HUES48 (cell line): Measurements from ENCODE around the gene LGALS3BP.
"Not testable (repeated sequence)": the region's sequence is repeated elsewhere in the genome, so short reads cannot be mapped to it uniquely, and the experiment has no call there.

ENCODE experiments used
- H3K27ac ChIP-seq: one replicate; pipeline ENCODE4 v1.7.0; 2013; ENCODE audit warnings: low read depth, low read length, inconsistent platforms
- H3K27me3 ChIP-seq: 2 replicates; pipeline ENCODE4 v1.6.1; 2013; ENCODE audit warnings: mild to moderate bottlenecking, low read length; ENCODE audit not compliant: control insufficient read depth, insufficient read depth
- H3K36me3 ChIP-seq: 2 replicates; pipeline ENCODE4 v1.6.1; 2013; ENCODE audit warnings: low read length; ENCODE audit not compliant: control insufficient read depth, insufficient read depth
- H3K4me1 ChIP-seq: 2 replicates; pipeline ENCODE4 v1.6.1; 2013; ENCODE audit warnings: mild to moderate bottlenecking, low read length; ENCODE audit not compliant: control insufficient read depth, insufficient read depth
- H3K4me3 ChIP-seq: 2 replicates; pipeline ENCODE4 v1.5.1; 2013; ENCODE audit warnings: mild to moderate bottlenecking, low read depth, low read length
- H3K9ac ChIP-seq: 2 replicates; pipeline ENCODE4 v1.6.1; 2013; ENCODE audit warnings: mild to moderate bottlenecking, low read depth, low read length, moderate library complexity
- H3K9me3 ChIP-seq: 2 replicates; pipeline ENCODE4 v1.6.1; 2013; ENCODE audit warnings: low read length; ENCODE audit not compliant: control insufficient read depth, insufficient read depth

Gene LGALS3BP

DNA sequence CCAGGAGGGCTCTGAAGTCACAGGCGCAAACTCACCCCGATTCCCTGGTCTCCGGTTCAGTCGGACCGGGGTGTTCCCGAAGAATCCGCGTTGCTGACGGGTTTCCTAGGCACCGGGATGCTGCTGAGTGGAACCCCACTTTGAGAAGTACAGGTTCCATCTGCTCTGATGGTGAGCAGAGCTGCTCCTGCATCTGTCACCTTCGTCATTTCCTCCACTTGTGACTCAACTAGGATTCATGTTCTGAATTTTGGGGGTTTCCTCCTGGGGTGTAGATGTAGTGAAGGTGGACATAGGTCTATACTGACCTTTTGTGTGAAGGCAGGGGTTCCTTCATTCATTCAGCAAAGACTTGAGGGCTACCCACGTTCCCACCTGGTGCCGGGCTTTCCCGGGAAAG lies 25.0 kb downstream of the LGALS3BP start:
- Histone ChIP-seq H3K9ac (no peak overlapping the region), H3K4me3 (no peak overlapping the region), H3K27me3 (no peaks in the 10 kb centered on the region), H3K36me3 (no peaks in the 10 kb centered on the region), H3K9me3 (peaks cover 9% of the 10 kb centered on the region; the same call in 1 of the 2 replicates), H3K27ac (no peak overlapping the region), H3K4me1 (no peaks in the 10 kb centered on the region)

DNA sequence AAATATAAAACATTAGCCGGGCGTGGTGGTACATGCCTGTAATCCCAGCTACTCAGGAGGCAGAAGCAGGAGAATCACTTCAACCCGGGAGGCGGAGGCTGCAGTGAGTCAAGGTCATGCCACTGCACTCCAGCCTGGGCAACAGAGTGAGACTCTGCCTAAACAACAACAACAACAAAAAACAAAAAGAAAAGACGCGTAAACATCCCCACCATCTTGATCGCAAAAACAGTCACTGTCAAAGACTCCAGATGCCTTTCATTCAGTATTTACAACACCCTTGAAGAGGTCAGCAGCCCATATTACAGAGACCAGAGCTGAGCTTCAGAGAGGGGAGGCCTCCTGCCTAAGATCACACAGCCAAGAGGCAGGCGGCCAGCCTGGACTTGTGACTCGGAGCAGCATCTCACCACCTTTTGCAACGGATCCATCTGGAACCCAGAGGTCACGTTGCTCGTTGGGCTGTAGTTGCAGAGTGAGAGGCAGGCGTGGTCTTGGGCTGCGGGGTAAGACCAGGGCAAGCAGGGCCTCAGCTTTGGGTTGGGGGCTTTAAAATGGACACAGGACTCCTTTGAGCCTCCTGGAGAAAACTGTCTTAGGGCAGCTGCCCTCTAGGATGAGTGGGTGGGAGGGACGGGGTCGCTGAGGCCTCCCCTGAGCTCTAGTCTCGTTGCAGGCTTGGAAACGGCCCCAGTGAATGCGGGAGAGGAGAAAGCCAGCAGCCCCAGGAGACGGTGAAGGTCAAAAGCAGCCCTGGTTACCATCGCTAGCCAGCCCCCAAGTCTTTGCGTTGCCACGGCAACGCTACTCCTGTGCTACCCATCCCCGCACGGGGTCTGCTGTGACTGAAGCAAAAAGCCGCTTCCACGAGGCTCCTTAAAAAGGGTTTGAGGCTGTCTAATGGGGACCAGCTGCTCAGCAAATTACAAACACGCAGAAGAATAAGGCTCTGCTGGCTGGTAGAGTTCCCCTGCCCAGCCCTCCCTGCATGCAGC lies 26.1 kb downstream of the LGALS3BP start:
- H3K4me1 ChIP-seq, result no peaks in the 10 kb centered on the region
- H3K9ac ChIP-seq, result no peak overlapping the region
- H3K9me3 ChIP-seq, result peaks cover 9% of the 10 kb centered on the region; the same call in 1 of the 2 replicates
- no peak overlapping the region for H3K27ac ChIP-seq
- no peak overlapping the region for H3K4me3 ChIP-seq
- no peaks in the 10 kb centered on the region for H3K27me3 ChIP-seq
- H3K36me3 ChIP-seq, result no peaks in the 10 kb centered on the region

GRCh38 chr17:78952706-78953105 lies 27.0 kb downstream of the LGALS3BP start:
- H3K27ac ChIP-seq, result no peak overlapping the region
- no peaks in the 10 kb centered on the region for H3K36me3 ChIP-seq
- no peaks in the 10 kb centered on the region for H3K27me3 ChIP-seq
- no peak overlapping the region for H3K9ac ChIP-seq
- no peaks in the 10 kb centered on the region for H3K4me1 ChIP-seq
- no peak overlapping the region for H3K4me3 ChIP-seq
- H3K9me3 ChIP-seq, result peaks cover 9% of the 10 kb centered on the region; the same call in 1 of the 2 replicates

- no peaks in the 10 kb centered on the region for H3K36me3 ChIP-seq
- H3K9ac ChIP-seq, result no peak overlapping the region
- no peak overlapping the region for H3K27ac ChIP-seq
- peaks cover 9% of the 10 kb centered on the region; the same call in 1 of the 2 replicates for H3K9me3 ChIP-seq
- H3K4me1 ChIP-seq, result no peaks in the 10 kb centered on the region
- no peaks in the 10 kb centered on the region for H3K27me3 ChIP-seq
- H3K4me3 ChIP-seq, result no peak overlapping the region
Measured at GRCh38 chr17:78951967-78952551, 27.7 kb downstream of the LGALS3BP start.

DNA sequence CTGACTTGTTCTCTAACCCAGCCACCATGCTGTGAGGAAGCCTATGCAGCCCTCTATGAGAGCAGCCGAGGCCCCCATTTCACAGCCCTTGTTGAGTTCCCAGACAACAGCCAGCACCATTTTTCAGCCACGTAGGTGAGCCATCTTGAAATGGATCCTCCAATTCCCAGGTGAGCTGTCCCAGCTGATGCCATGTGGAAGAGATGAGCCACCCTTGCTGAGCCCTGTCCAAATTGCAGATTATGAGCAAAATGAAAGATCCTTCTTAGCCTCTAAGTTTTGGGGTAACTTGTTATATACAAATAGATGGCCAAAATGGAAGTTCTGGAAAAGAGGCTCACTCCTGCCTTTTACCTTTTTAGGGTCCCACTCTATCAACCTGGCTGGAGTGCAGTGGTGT lies 28.9 kb downstream of the LGALS3BP start:
- H3K4me3 ChIP-seq, result no peak overlapping the region
- H3K9ac ChIP-seq, result no peak overlapping the region
- H3K9me3 ChIP-seq, result peaks cover 9% of the 10 kb centered on the region; the same call in 1 of the 2 replicates
- no peaks in the 10 kb centered on the region for H3K4me1 ChIP-seq
- H3K27me3 ChIP-seq, result no peaks in the 10 kb centered on the region
- no peaks in the 10 kb centered on the region for H3K36me3 ChIP-seq
- H3K27ac ChIP-seq, result no peak overlapping the region

- H3K36me3 ChIP-seq, result no peaks in the 10 kb centered on the region
- H3K4me3 ChIP-seq, result no peak overlapping the region
- H3K27me3 ChIP-seq, result no peaks in the 10 kb centered on the region
- no peaks in the 10 kb centered on the region for H3K4me1 ChIP-seq
- no peak overlapping the region for H3K27ac ChIP-seq
- H3K9ac ChIP-seq, result no peak overlapping the region
- peaks cover 9% of the 10 kb centered on the region; the same call in 1 of the 2 replicates for H3K9me3 ChIP-seq
Measured at GRCh38 chr17:78947235-78948149, 32.2 kb downstream of the LGALS3BP start.

DNA sequence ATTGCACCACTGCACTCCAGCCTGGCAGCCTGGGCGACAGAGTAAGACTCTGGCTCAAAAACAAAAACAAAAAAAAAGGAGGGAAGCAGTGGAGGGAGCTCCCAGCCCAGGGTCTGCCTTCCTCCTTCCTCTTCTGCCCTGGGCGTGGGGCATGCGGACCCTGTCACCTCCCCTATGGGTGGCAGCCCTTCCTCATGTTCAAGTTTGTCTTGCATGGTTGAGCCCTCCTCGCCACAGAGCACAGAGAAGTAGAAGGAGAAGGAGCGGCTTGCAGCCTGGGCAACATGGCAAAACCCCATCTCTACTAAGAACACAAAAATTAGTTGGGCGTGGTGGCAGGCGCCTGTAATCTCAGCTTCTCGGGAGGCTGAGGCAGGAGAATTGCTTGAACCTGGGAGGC lies 33.1 kb downstream of the LGALS3BP start:
- H3K9ac ChIP-seq, result no peak overlapping the region
- no peak overlapping the region for H3K4me3 ChIP-seq
- no peak overlapping the region for H3K27ac ChIP-seq
- no peaks in the 10 kb centered on the region for H3K27me3 ChIP-seq
- no peaks in the 10 kb centered on the region for H3K36me3 ChIP-seq
- peaks cover 9% of the 10 kb centered on the region; the same call in 1 of the 2 replicates for H3K9me3 ChIP-seq
- H3K4me1 ChIP-seq, result no peaks in the 10 kb centered on the region

- H3K4me1 ChIP-seq, result no peaks in the 10 kb centered on the region
Measured at GRCh38 chr17:78946131-78946530, 33.6 kb downstream of the LGALS3BP start.

GRCh38 chr17:78945455-78945854 lies 34.3 kb downstream of the LGALS3BP start:
- H3K9me3 ChIP-seq, H3K27ac ChIP-seq, H3K36me3 ChIP-seq, H3K9ac ChIP-seq, H3K27me3 ChIP-seq, H3K4me1 ChIP-seq, H3K4me3 ChIP-seq: not testable (repeated sequence)

More at GRCh38 chr17:78946131-78946530, 33.6 kb downstream of the LGALS3BP start:
- H3K27ac ChIP-seq, result no peak overlapping the region
- H3K27me3 ChIP-seq, result no peaks in the 10 kb centered on the region
- H3K36me3 ChIP-seq, result no peaks in the 10 kb centered on the region
- H3K9ac ChIP-seq, result no peak overlapping the region
- no peak overlapping the region for H3K4me3 ChIP-seq
- peaks cover 8% of the 10 kb centered on the region; the same call in 1 of the 2 replicates for H3K9me3 ChIP-seq

DNA sequence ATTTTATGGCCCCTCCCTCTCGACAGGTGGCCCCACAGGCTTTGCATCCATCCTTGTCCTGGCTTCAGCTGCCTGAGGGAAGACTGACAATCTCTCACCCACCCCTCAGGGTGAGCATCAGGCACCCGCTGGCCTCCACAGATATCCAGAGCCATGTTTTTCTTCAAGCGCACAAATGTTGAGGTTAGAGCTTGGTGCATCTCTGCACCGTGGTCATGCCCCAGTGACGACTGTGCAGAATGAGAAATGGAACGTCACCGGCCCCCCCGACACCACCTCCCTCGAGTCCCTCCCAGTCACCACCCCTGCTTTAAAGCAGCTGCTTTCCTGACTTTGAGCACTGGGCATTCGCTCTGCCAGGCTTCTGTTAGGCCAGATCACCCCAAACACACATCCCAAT lies 34.8 kb downstream of the LGALS3BP start:
- no peaks in the 10 kb centered on the region for H3K4me1 ChIP-seq
- H3K4me3 ChIP-seq, result no peak overlapping the region
- H3K9ac ChIP-seq, result no peak overlapping the region
- no peaks in the 10 kb centered on the region for H3K27me3 ChIP-seq
- H3K27ac ChIP-seq, result no peak overlapping the region
- H3K9me3 ChIP-seq, result no peaks in the 10 kb centered on the region
- no peaks in the 10 kb centered on the region for H3K36me3 ChIP-seq
